Uterus (tissue), 2 donors: ENCODE measurements around the gene FKBP5.

Experiments used
- POLR2A ChIP-seq, 2 donors: fragments of 450-650 bp; IDR thresholded peaks; one replicate each; pipeline ENCODE4 v1.6.1; 2016; ENCODE audit warnings: antibody characterized with exemption in 2 of 2, mild to moderate bottlenecking in 1 of 2, moderate library complexity in 1 of 2
- TF ChIP-seq, protein P1 (sequence below), 4 experiments: fragments of 200-600 bp in 2 of 4; fragments of 450-650 bp in 2 of 4; sonication (generic) in 2 of 4; IDR thresholded peaks; one replicate each; pipeline ENCODE4 v1.5.1; 2016 to 2019; ENCODE audit warnings: antibody characterized with exemption in 4 of 4, mild to moderate bottlenecking in 2 of 4, moderate library complexity in 1 of 4

DNA sequence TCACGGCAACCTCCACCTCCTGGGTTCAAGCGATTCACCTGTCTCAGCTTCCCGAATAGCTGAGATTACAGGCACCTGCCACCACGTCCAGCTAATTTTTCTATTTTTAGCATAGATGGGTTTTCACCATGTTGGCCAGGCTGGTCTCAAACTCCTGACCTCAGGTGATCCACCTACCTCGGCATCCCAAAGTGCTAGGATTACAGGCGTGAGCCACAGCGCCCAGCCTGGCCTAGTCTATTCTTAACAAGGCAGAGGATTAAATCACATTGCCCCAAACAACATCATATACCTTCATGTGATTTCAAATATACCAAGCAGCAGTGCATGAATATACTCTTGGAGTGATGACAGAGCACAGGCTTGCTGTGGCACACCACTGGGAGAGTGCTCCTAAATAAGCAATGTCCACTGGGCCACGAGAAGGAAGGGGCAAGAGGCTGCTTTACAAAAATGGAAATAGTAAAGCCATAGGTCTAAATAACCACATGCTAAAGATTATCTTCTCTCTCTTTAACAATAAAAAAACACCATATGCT is 99.4 kb downstream of the FKBP5 start:
- TF ChIP-seq POLR2A (IDR thresholded peaks at IDR 0.05), result no peak
- TF ChIP-seq, protein P1, sequence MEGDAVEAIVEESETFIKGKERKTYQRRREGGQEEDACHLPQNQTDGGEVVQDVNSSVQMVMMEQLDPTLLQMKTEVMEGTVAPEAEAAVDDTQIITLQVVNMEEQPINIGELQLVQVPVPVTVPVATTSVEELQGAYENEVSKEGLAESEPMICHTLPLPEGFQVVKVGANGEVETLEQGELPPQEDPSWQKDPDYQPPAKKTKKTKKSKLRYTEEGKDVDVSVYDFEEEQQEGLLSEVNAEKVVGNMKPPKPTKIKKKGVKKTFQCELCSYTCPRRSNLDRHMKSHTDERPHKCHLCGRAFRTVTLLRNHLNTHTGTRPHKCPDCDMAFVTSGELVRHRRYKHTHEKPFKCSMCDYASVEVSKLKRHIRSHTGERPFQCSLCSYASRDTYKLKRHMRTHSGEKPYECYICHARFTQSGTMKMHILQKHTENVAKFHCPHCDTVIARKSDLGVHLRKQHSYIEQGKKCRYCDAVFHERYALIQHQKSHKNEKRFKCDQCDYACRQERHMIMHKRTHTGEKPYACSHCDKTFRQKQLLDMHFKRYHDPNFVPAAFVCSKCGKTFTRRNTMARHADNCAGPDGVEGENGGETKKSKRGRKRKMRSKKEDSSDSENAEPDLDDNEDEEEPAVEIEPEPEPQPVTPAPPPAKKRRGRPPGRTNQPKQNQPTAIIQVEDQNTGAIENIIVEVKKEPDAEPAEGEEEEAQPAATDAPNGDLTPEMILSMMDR (IDR thresholded peaks at IDR 0.05), result no peak
